A673 (cell line): Measurements from ENCODE around the gene NAV2. TPM values are rescaled to one million over a fixed set of nuclear protein-coding genes. Genes with fewer than 3 reads are reported as not detected.

Experiments
- BruUV-seq: library from RNA; stranded (reverse); fragments of 400-500 nt; replicated peaks from 2 replicates; lab custom pipeline; 2021; lab: Mats Ljungman, UMichigan
- CTCF ChIA-PET: fragments of 300-600 bp; sonication (Branson Sonifier 250); formaldehyde crosslinking; loops from one replicate; lab custom pipeline; 2022; ENCODE audit warnings: antibody characterized with exemption; lab: Charles Lee
- POLR2A ChIA-PET: fragments of 300-600 bp; sonication (Branson Sonifier 250); formaldehyde crosslinking; loops from one replicate; lab custom pipeline; 2022; ENCODE audit warnings: antibody characterized with exemption; ENCODE audit not compliant: low non-redundant PET; lab: Charles Lee
- DNase-seq: peaks from one replicate; pipeline ENCODE4 v3.0.0-alpha.2; 2015; ENCODE audit warnings: low spot score
- H3K27ac ChIP-seq: fragments of 200-600 bp; sonication (generic); 2 replicates; pipeline ENCODE4 v1.5.1; 2016; ENCODE audit warnings: mixed run types, low read depth, mild to moderate bottlenecking, mixed read lengths, antibody characterized with exemption, low read length; ENCODE audit not compliant: poor library complexity, severe bottlenecking
- H3K27me3 ChIP-seq: fragments of 200-600 bp; sonication (generic); replicated peaks from 2 replicates; pipeline ENCODE4 v1.6.1; 2017; ENCODE audit warnings: mixed run types, low read depth, mild to moderate bottlenecking, mixed read lengths, antibody characterized with exemption, low read length; ENCODE audit not compliant: insufficient read depth, poor library complexity
- H3K36me3 ChIP-seq: fragments of 200-600 bp; sonication (generic); 2 replicates; pipeline ENCODE4 v1.6.1; 2016; ENCODE audit warnings: mixed run types, mild to moderate bottlenecking, mixed read lengths, antibody characterized with exemption, low read length; ENCODE audit not compliant: insufficient read depth, poor library complexity, severe bottlenecking
- H3K4me1 ChIP-seq: fragments of 200-600 bp; sonication (generic); 2 replicates; pipeline ENCODE4 v1.6.1; 2017; ENCODE audit warnings: mixed run types, mild to moderate bottlenecking, mixed read lengths, antibody characterized with exemption, low read length; ENCODE audit not compliant: insufficient read depth, poor library complexity, severe bottlenecking
- H3K4me3 ChIP-seq: fragments of 200-600 bp; sonication (generic); 2 replicates; pipeline ENCODE4 v1.5.1; 2016; ENCODE audit warnings: low read depth, mixed run types, mild to moderate bottlenecking, mixed read lengths, low read length; ENCODE audit not compliant: poor library complexity, severe bottlenecking
- H3K9me3 ChIP-seq: fragments of 200-600 bp; sonication (generic); 2 replicates; pipeline ENCODE4 v1.6.1; 2016; ENCODE audit warnings: mixed run types, low read depth, mild to moderate bottlenecking, mixed read lengths, antibody characterized with exemption, low read length; ENCODE audit not compliant: poor library complexity, severe bottlenecking
- CTCF ChIP-seq: fragments of 300-800, 200-600 bp; sonication (generic); conservative IDR thresholded peaks from 2 replicates; pipeline ENCODE4 v1.5.1; 2017; ENCODE audit warnings: low read depth, mild to moderate bottlenecking, antibody characterized with exemption, low read length, moderate library complexity, mixed read lengths
- EZH2 ChIP-seq: fragments of 200-600 bp; sonication (generic); IDR thresholded peaks from 2 replicates; pipeline ENCODE4 v1.6.1; 2017; ENCODE audit warnings: borderline replicate concordance, low read depth, mild to moderate bottlenecking, mixed read lengths, antibody characterized with exemption, low read length; ENCODE audit not compliant: poor library complexity, severe bottlenecking
- intact Hi-C: fragments of 100-400 bp; cut with micrococcal nuclease; formaldehyde crosslinking; loops from one replicate; pipeline ENCODE4 v1.10.0; 2022; ENCODE audit not compliant: unreplicated experiment
- total RNA-seq: library from RNA; stranded (reverse); gene quantifications from 2 replicates; pipeline ENCODE4 v1.2.3, GENCODE V29; 2021

Gene NAV2
- total RNA-seq, 1 experiment from 2014 or later, result not detected

DNA sequence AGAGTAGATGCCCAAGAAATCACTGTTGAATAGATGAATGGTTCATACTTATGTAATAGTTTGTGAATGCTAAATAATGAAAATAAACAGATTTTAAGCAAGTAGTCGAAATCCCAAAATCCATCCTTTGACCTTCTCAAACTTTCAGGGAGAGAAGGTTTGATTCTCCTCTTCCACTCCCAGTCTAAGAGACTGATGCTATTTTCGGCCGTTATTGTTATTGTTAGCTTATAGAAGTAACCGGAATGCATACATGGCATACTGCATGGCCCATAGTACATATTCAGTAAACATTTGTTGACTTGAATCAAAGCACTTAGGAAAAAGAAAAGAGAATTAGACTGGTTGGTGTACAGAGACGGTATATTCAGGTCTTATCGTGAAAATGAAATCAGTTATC is 76.6 kb downstream of the NAV2 start:
- Histone ChIP-seq H3K9me3 (no peaks in the 10 kb centered on the region), H3K27ac (no peak overlapping the region), H3K4me1 (no peaks in the 10 kb centered on the region), H3K4me3 (no peak overlapping the region), H3K27me3 (peaks cover 19% of the 10 kb centered on the region), H3K36me3 (no peaks in the 10 kb centered on the region)
- POLR2A ChIA-PET, result no interaction called here
- DNase-seq, result no peak
- TF ChIP-seq CTCF, result no peak
- no peak for TF ChIP-seq EZH2
- BruUV-seq, result no TSS peak
- CTCF ChIA-PET, result no interaction called here
- intact Hi-C loops, result no loop called here

DNA sequence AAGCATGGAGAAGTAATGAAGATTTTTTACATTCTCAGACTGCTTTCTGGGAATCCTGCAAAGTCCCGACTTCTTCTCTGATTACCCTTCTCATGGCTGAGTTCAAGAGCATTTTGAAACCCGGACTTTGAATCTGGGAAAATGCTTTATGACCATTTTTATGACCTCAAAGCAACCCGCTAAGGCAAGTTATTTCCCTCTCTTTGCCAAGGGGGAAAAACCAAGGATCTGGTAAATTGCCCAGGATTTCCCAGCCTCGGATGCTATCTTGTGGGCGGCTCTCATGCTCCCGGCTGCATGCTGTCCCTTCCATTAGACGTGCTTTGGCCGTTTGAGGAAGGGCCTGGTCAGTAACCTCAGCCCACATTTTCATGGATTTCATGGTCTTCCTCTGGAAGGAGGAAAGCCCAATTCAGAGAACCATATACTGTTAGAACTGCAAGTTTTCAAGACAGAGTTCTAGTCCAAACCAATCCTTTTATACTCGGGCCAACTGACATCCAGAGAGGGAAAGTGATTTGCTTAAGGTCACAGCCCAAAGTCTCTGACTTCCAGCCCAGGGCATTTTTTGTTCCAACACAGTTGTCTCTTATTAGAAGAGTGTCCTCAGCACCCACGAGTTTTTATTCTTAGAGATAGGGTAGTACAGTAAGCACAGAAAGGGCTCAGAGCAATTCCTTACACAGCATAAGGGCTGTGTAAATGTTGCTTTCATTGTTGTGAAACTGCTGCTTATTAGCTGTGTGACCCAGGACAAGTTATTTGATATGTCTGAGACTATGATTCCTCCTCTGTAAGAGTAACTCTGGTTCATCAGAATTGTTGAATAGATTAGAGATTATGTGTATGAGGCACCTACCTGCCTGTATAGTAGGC is 77.4 kb downstream of the NAV2 start:
- intact Hi-C loops, result no loop called here
- H3K4me3 ChIP-seq, result no peak overlapping the region
- no peaks in the 10 kb centered on the region for H3K4me1 ChIP-seq
- peaks cover 19% of the 10 kb centered on the region for H3K27me3 ChIP-seq
- no peaks in the 10 kb centered on the region for H3K36me3 ChIP-seq
- DNase-seq, result no peak
- no peak overlapping the region for H3K27ac ChIP-seq
- BruUV-seq, result no TSS peak
- ChIA-PET CTCF (no interaction called here), POLR2A (no interaction called here)
- no peak for TF ChIP-seq CTCF
- TF ChIP-seq EZH2, result no peak
- H3K9me3 ChIP-seq, result no peaks in the 10 kb centered on the region

DNA sequence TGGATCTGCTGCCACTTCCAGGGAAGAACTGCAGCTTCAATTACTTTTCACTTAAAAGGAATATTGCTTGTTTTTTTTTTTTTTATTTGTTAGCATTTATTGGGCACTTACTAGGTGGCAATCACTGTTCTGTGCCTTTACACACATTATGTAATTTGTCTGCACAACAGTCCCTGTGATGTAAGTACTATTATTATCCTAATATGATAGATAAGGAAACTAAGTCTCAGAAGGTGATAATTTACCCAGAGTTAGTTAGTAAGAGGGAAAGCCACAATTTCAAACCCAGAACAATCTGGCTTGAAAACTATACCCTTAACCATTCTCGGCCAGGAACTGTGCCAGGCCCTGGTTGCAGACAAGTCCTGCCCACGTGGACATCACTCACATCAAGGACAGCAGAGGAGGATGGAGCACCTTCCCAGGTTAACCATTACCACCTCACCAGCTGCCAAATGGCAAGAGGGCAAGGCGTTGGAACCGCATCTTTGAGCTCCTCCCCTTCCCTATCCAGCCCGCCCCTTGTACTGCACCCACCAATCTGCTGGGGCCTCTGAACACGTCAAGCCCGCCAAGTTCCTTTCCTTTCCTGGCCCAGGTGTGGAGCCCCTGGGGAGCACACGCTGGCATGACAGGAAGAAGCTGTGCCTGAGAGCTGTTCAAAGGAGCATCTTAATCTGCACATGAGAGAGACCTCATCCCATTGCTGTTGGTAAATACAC is 78.4 kb downstream of the NAV2 start:
- Histone ChIP-seq H3K4me3 (no peak overlapping the region), H3K27ac (no peak overlapping the region), H3K4me1 (no peaks in the 10 kb centered on the region), H3K36me3 (no peaks in the 10 kb centered on the region), H3K27me3 (peaks cover 19% of the 10 kb centered on the region), H3K9me3 (no peaks in the 10 kb centered on the region)
- intact Hi-C loops, result no loop called here
- ChIA-PET CTCF (no interaction called here), POLR2A (no interaction called here)
- no peak for DNase-seq
- TF ChIP-seq EZH2 (no peak), CTCF (no peak)
- BruUV-seq, result no TSS peak
